ENCODE results near the gene ZNF746. TPM values are rescaled to one million over a fixed set of nuclear protein-coding genes. Genes with fewer than 3 reads are reported as not detected.

Gene ZNF746
- total RNA-seq, 1 experiment from 2014 or later: 17.1 TPM

DNA sequence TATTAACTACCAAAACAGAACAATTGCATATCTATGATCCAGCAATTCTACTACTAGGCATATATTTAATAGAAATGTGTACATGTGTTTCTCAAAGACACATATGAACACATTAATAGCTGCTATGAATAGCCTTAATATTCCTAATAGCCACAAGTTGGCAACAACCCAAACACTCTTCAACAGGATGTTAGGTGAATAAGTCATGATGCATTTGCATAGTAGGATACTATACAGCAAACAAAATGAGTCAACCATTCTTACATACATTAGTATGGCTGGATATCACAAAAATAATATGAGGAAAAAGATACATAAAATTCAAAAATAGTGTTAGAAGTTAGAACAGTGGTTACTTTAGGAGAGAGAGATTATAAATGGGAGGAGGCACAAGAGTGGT lies 26.8 kb upstream of the ZNF746 start (continued):
- TF ChIP-seq, protein P1, sequence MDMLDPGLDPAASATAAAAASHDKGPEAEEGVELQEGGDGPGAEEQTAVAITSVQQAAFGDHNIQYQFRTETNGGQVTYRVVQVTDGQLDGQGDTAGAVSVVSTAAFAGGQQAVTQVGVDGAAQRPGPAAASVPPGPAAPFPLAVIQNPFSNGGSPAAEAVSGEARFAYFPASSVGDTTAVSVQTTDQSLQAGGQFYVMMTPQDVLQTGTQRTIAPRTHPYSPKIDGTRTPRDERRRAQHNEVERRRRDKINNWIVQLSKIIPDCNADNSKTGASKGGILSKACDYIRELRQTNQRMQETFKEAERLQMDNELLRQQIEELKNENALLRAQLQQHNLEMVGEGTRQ (CRISPR knock-in tag; IDR thresholded peaks at IDR 0.05): no peak
- TF ChIP-seq, protein P2, sequence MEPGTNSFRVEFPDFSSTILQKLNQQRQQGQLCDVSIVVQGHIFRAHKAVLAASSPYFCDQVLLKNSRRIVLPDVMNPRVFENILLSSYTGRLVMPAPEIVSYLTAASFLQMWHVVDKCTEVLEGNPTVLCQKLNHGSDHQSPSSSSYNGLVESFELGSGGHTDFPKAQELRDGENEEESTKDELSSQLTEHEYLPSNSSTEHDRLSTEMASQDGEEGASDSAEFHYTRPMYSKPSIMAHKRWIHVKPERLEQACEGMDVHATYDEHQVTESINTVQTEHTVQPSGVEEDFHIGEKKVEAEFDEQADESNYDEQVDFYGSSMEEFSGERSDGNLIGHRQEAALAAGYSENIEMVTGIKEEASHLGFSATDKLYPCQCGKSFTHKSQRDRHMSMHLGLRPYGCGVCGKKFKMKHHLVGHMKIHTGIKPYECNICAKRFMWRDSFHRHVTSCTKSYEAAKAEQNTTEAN (CRISPR knock-in tag; IDR thresholded peaks at IDR 0.05): no peak
- TF ChIP-seq KAT7 (CRISPR knock-in tag; IDR thresholded peaks at IDR 0.05; ENCODE audit: borderline replicate concordance) (no peak), GTF2I (CRISPR knock-in tag; conservative IDR thresholded peaks at IDR 0.05) (no peak), RORB (CRISPR knock-in tag; IDR thresholded peaks at IDR 0.05) (no peak), RELA (CRISPR knock-in tag; IDR thresholded peaks at IDR 0.05; ENCODE audit: borderline replicate concordance) (no peak)
- TF ChIP-seq, protein P3, sequence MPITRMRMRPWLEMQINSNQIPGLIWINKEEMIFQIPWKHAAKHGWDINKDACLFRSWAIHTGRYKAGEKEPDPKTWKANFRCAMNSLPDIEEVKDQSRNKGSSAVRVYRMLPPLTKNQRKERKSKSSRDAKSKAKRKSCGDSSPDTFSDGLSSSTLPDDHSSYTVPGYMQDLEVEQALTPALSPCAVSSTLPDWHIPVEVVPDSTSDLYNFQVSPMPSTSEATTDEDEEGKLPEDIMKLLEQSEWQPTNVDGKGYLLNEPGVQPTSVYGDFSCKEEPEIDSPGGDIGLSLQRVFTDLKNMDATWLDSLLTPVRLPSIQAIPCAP (CRISPR knock-in tag; IDR thresholded peaks at IDR 0.05): no peak
- TF ChIP-seq, protein P4, sequence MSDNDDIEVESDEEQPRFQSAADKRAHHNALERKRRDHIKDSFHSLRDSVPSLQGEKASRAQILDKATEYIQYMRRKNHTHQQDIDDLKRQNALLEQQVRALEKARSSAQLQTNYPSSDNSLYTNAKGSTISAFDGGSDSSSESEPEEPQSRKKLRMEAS (CRISPR knock-in tag; IDR thresholded peaks at IDR 0.05): no peak
- TF ChIP-seq, protein P5, sequence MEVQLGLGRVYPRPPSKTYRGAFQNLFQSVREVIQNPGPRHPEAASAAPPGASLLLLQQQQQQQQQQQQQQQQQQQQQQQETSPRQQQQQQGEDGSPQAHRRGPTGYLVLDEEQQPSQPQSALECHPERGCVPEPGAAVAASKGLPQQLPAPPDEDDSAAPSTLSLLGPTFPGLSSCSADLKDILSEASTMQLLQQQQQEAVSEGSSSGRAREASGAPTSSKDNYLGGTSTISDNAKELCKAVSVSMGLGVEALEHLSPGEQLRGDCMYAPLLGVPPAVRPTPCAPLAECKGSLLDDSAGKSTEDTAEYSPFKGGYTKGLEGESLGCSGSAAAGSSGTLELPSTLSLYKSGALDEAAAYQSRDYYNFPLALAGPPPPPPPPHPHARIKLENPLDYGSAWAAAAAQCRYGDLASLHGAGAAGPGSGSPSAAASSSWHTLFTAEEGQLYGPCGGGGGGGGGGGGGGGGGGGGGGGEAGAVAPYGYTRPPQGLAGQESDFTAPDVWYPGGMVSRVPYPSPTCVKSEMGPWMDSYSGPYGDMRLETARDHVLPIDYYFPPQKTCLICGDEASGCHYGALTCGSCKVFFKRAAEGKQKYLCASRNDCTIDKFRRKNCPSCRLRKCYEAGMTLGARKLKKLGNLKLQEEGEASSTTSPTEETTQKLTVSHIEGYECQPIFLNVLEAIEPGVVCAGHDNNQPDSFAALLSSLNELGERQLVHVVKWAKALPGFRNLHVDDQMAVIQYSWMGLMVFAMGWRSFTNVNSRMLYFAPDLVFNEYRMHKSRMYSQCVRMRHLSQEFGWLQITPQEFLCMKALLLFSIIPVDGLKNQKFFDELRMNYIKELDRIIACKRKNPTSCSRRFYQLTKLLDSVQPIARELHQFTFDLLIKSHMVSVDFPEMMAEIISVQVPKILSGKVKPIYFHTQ (CRISPR knock-in tag; IDR thresholded peaks at IDR 0.05): no peak

DNA sequence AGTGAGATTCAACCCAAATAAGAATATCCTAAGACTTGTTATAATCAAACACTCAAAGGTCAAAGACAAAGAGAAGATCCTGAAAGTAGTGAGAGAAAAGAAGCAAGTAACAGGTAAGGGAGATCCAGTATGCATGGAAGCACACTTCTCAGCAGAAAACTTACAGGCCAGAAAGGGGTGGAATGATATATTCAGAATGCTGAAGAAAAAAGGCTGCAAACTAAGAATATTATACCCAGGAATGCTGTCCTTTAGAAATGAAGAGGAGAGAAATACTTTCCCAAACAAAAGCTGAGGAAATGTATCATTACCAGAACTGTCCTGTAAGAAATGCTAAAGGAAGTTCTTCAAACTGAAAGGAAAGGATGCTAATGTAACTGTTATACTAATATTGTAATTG lies 12.6 kb upstream of the ZNF746 start:
- no peak overlapping the region for H3K27ac Mint-ChIP-seq
- DNase-seq (ENCODE audit: low spot score): no peak
- peaks cover 88% of the 10 kb centered on the region for H3K9me3 Mint-ChIP-seq
- TF ChIP-seq FOXJ3 (CRISPR knock-in tag; IDR thresholded peaks at IDR 0.05; ENCODE audit: borderline replicate concordance): no peak
- TF ChIP-seq, protein P6, sequence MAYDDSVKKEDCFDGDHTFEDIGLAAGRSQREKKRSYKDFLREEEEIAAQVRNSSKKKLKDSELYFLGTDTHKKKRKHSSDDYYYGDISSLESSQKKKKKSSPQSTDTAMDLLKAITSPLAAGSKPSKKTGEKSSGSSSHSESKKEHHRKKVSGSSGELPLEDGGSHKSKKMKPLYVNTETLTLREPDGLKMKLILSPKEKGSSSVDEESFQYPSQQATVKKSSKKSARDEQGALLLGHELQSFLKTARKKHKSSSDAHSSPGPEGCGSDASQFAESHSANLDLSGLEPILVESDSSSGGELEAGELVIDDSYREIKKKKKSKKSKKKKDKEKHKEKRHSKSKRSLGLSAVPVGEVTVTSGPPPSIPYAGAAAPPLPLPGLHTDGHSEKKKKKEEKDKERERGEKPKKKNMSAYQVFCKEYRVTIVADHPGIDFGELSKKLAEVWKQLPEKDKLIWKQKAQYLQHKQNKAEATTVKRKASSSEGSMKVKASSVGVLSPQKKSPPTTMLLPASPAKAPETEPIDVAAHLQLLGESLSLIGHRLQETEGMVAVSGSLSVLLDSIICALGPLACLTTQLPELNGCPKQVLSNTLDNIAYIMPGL (CRISPR knock-in tag; IDR thresholded peaks at IDR 0.05): no peak
- TF ChIP-seq, protein P7, sequence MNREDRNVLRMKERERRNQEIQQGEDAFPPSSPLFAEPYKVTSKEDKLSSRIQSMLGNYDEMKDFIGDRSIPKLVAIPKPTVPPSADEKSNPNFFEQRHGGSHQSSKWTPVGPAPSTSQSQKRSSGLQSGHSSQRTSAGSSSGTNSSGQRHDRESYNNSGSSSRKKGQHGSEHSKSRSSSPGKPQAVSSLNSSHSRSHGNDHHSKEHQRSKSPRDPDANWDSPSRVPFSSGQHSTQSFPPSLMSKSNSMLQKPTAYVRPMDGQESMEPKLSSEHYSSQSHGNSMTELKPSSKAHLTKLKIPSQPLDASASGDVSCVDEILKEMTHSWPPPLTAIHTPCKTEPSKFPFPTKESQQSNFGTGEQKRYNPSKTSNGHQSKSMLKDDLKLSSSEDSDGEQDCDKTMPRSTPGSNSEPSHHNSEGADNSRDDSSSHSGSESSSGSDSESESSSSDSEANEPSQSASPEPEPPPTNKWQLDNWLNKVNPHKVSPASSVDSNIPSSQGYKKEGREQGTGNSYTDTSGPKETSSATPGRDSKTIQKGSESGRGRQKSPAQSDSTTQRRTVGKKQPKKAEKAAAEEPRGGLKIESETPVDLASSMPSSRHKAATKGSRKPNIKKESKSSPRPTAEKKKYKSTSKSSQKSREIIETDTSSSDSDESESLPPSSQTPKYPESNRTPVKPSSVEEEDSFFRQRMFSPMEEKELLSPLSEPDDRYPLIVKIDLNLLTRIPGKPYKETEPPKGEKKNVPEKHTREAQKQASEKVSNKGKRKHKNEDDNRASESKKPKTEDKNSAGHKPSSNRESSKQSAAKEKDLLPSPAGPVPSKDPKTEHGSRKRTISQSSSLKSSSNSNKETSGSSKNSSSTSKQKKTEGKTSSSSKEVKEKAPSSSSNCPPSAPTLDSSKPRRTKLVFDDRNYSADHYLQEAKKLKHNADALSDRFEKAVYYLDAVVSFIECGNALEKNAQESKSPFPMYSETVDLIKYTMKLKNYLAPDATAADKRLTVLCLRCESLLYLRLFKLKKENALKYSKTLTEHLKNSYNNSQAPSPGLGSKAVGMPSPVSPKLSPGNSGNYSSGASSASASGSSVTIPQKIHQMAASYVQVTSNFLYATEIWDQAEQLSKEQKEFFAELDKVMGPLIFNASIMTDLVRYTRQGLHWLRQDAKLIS (CRISPR knock-in tag; IDR thresholded peaks at IDR 0.05; ENCODE audit: borderline replicate concordance): no peak
- no peak for TF ChIP-seq IRF2 (CRISPR knock-in tag; IDR thresholded peaks at IDR 0.05; ENCODE audit: borderline replicate concordance, low read depth)
- TF ChIP-seq RORB (CRISPR knock-in tag; IDR thresholded peaks at IDR 0.05): no peak
- ATAC-seq: no peak
- no peaks in the 10 kb centered on the region for H3K4me1 Mint-ChIP-seq
- no peak overlapping the region for H3K4me3 Mint-ChIP-seq
- peaks cover 17% of the 10 kb centered on the region for H3K36me3 Mint-ChIP-seq
- ChIA-PET POLR2A (no interaction called here), CTCF (no interaction called here)
- peaks cover 16% of the 10 kb centered on the region for H3K27me3 Mint-ChIP-seq (ENCODE audit: low read depth)
